ENCODE data around the gene PKM.
"Not testable (repeated sequence)": the region's sequence is repeated elsewhere in the genome, so short reads cannot be mapped to it uniquely, and the experiment has no call there.

The PKM gene

GRCh38 chr15:72173864-72174550 is 57.0 kb downstream of the PKM start:
- DNase-seq (ENCODE audit: low read depth), result no peak
- TF ChIP-seq CTCF (IDR thresholded peaks at IDR 0.05; ENCODE audit: low read depth, low read length, missing control alignments), result no peak
- H3K4me3 ChIP-seq (ENCODE audit: low read depth, low read length), result no peak overlapping the region

- H3K4me3 ChIP-seq (ENCODE audit: low read depth, low read length), result no peak overlapping the region
- TF ChIP-seq CTCF (IDR thresholded peaks at IDR 0.05; ENCODE audit: low read depth, low read length, missing control alignments), result no peak
- DNase-seq (ENCODE audit: low read depth), result no peak
These were observed 57.6 kb downstream of the PKM start for GRCh38 chr15:72173401-72173800.

GRCh38 chr15:72172796-72173195 is 58.2 kb downstream of the PKM start:
- H3K4me3 ChIP-seq (ENCODE audit: low read depth, low read length), result no peak overlapping the region
- no peak for DNase-seq (ENCODE audit: low read depth)
- no peak for TF ChIP-seq CTCF (IDR thresholded peaks at IDR 0.05; ENCODE audit: low read depth, low read length, missing control alignments)

- not testable (repeated sequence) for DNase-seq (ENCODE audit: low read depth); H3K4me3 ChIP-seq (ENCODE audit: low read depth, low read length)
These were observed 59.0 kb downstream of the PKM start for GRCh38 chr15:72171978-72172377.

- TF ChIP-seq CTCF (IDR thresholded peaks at IDR 0.05; ENCODE audit: low read depth, low read length, missing control alignments), result no peak
- DNase-seq (ENCODE audit: low read depth), result no peak
- H3K4me3 ChIP-seq (ENCODE audit: low read depth, low read length), result no peak overlapping the region
These were observed 60.3 kb downstream of the PKM start for GRCh38 chr15:72170691-72171090.

GRCh38 chr15:72169921-72170611 is 60.9 kb downstream of the PKM start:
- no peak for TF ChIP-seq CTCF (IDR thresholded peaks at IDR 0.05; ENCODE audit: low read depth, low read length, missing control alignments)
- no peak for DNase-seq (ENCODE audit: low read depth)
- H3K4me3 ChIP-seq (ENCODE audit: low read depth, low read length), result no peak overlapping the region

- no peak for TF ChIP-seq CTCF (IDR thresholded peaks at IDR 0.05; ENCODE audit: low read depth, low read length, missing control alignments)
- no peak overlapping the region for H3K4me3 ChIP-seq (ENCODE audit: low read depth, low read length)
- DNase-seq (ENCODE audit: low read depth), result no peak
These were observed 61.6 kb downstream of the PKM start for GRCh38 chr15:72169236-72169920.
